Heart right ventricle (tissue), 16 donors: Measurements from ENCODE around the gene TM9SF2. TPM values are rescaled to one million over a fixed set of nuclear protein-coding genes. Genes with fewer than 3 reads are reported as not detected.
A peak's percentile ranks its signal among the peaks of the same experiment; 100 is the strongest.

ENCODE experiments used
- ATAC-seq, 8 donors: fragments of 200-7000 bp; cut with Tn5 transposase; one replicate each; pipeline ENCODE4 v1.9.1; 2020; ENCODE audit warnings: mild to moderate bottlenecking in 8 of 8, moderate library complexity in 8 of 8, moderate number of reproducible peaks in 1 of 8
- DNase-seq, 2 donors: peaks; one replicate each; pipeline ENCODE4 v3.0.0-alpha.2; 2020
- H3K27ac ChIP-seq, 10 donors: fragments of 200-600 bp; sonication (generic) in 2 of 10; one replicate each; pipeline versions ENCODE4 v1.5.0 to v1.8.0; 2020 to 2022; ENCODE audit warnings: mild to moderate bottlenecking in 3 of 10
- H3K27me3 ChIP-seq, 7 donors: fragments of 200-600 bp; one replicate each; pipeline ENCODE4 v1.8.0; 2021 to 2022; ENCODE audit warnings: mild to moderate bottlenecking in 2 of 7
- H3K36me3 ChIP-seq, 9 donors: fragments of 200-600 bp; sonication (generic) in 1 of 9; one replicate each; pipeline versions ENCODE4 v1.5.0 to v1.8.0; 2020 to 2022; ENCODE audit warnings: mild to moderate bottlenecking in 2 of 9
- H3K4me1 ChIP-seq, 9 donors: fragments of 200-600 bp; sonication (generic) in 1 of 9; one replicate each; pipeline versions ENCODE4 v1.5.0 to v1.8.0; 2020 to 2022; ENCODE audit warnings: mild to moderate bottlenecking in 4 of 9
- H3K4me3 ChIP-seq, 10 donors: fragments of 200-600 bp; sonication (generic) in 2 of 10; one replicate each; pipeline versions ENCODE4 v1.5.0 to v1.8.0; 2020 to 2022; ENCODE audit warnings: mild to moderate bottlenecking in 7 of 10, moderate library complexity in 2 of 10
- H3K9me3 ChIP-seq, 11 donors: fragments of 200-600 bp in 10 of 11; sonication (generic) in 2 of 11; one replicate each; pipeline versions ENCODE4 v1.5.0 to v1.8.0; 2013 to 2022; ENCODE audit warnings: mild to moderate bottlenecking in 2 of 11, control low read depth in 1 of 11, moderate library complexity in 1 of 11
- CTCF ChIP-seq, 9 donors: fragments of 200-600 bp; sonication (generic) in 2 of 9; IDR thresholded peaks; one replicate each; pipeline versions ENCODE4 v1.5.0 to v1.8.0; 2021 to 2022; ENCODE audit warnings: antibody characterized with exemption in 9 of 9, mild to moderate bottlenecking in 5 of 9, moderate library complexity in 1 of 9
- WGBS, 2 donors: extraction: QIAGEN DNeasy Blood & Tissue Kit; methylation state at CpG; one replicate each; pipeline ENCODE4 v1.1.7; 2013; ENCODE audit warnings: inconsistent platforms in 1 of 2; 5-methylcytosine and 5-hydroxymethylcytosine counted together
- intact Hi-C, 10 donors: fragments of 100-400 bp; cut with DNase I; formaldehyde crosslinking; loops; one replicate each; pipeline versions ENCODE4 v1.11.1 to v1.14.2; 2022
- polyA plus RNA-seq, 2 donors: library from polyadenylated mRNA; stranded (reverse); fragments of 200-250 nt; gene quantifications; one replicate each; pipeline ENCODE4 v1.2.3, GENCODE V29; 2013
- total RNA-seq, 10 donors: library from RNA; stranded (reverse); fragmentation: NEBNext Ultra II Directional in 3 of 10; extraction: Animal tissue kit (Norgen Biotek cat#: 25700) in 3 of 10; gene quantifications; one replicate each; pipeline versions ENCODE4 v1.2.1 to v1.2.4, GENCODE V29; 2021 to 2023
- donor health status: Arrhythmogenic right ventricular cardiomyopathy.
- donor health status: ischemic (EF 13 %, LVEDD 7.1; RV severe dilation, severe dysfunction).
- donor health status: healthy with polysubstance abuse.
- donor health status: DM: no; HTN: yes; CAD: no.
- donor health status: DM: no; HTN: no; CAD: no.
- donor health status: ischemic (EF 25% LVEDD 6.9; RV normal size, moderate dysfunction).
- donor health status: ischemic (EF 25% LVEDD 5.7; RV mildly dilated, moderate dysfunction).
- donor health status: healthy.
- donor health status: DM: yes; HTN: yes; CAD: no.
- donor health status: Ischemic cardiomyopathy.
- donor health status: ischemic (EF 35%, LVEDD 5.7; RV mildly dilated, moderate dysfunction).
- donor health status: nonischemic (EF 11% LVEDD 7.7; RV severe dilation, severe dysfunction).
- donor health status: DM: yes; HTN: yes; CAD: no.
- donor health status: PGD.
- donor health status: ischemic (EF 29% LVEDD 5.4; RV normal size, mild dysfunction).
- donor health status: nonischemic (EF 23%, LVEDD 6.1; RV moderate dilation, normal function).

The TM9SF2 gene
- total and polyA plus RNA-seq, 12 donors, result 27.9 to 78.8 (median 61.1) TPM

GRCh38 chr13:99501848-99502301 lies 603 bp downstream of the TM9SF2 start:
- TF ChIP-seq CTCF (IDR thresholded peaks at IDR 0.05), result no peak
- peak in 1 of 8 donors; percentile 2 for ATAC-seq
- peak overlapping the region in 9 of 10 donors; percentile 79 to 95 (median 89) for H3K27ac ChIP-seq
- peaks cover 0 to 6% (median 0%) of the 10 kb centered on the region in 11 donors for H3K9me3 ChIP-seq
- intact Hi-C loops, result loop anchor here in 3 of 10 donors (5.0 kb wide), 2 partner anchors 60 to 105 kb away; partner anchors contain the start of gene CLYBL (in 1 of the 3)
- H3K36me3 ChIP-seq, result no peaks in the 10 kb centered on the region
- H3K27me3 ChIP-seq, result no peaks in the 10 kb centered on the region
- DNase-seq, result no peak
- peak overlapping the region; percentile 57 to 96 (median 88) for H3K4me3 ChIP-seq
- peaks cover 3 to 87% (median 67%) of the 10 kb centered on the region in 9 donors for H3K4me1 ChIP-seq
- 0 to 1% methylated on average over 18 of the region's 18 CpGs for WGBS, 2 donors

GRCh38 chr13:99505814-99506269 lies 4.6 kb downstream of the TM9SF2 start:
- WGBS, 2 donors, result 28 to 37% methylated on average over 2 of the region's 2 CpGs
- H3K4me1 ChIP-seq, result peaks cover 0 to 88% (median 59%) of the 10 kb centered on the region in 9 donors
- H3K4me3 ChIP-seq, result peak overlapping the region in 1 of 10 donors; percentile 6
- peaks cover 0 to 20% (median 5%) of the 10 kb centered on the region in 9 donors for H3K36me3 ChIP-seq
- peak overlapping the region in 2 of 10 donors; percentile 5 to 28 for H3K27ac ChIP-seq
- ATAC-seq (no peak), DNase-seq (no peak)
- intact Hi-C loops, result loop anchor here in 2 of 10 donors (5.0 kb wide), 1 partner anchor 64 kb away; no protein-coding TSS in a partner anchor
- no peaks in the 10 kb centered on the region for H3K27me3 ChIP-seq
- peak in 7 of 9 donors; percentile 20 to 50 (median 33) for TF ChIP-seq CTCF (IDR thresholded peaks at IDR 0.05)
- peaks cover 0 to 13% (median 0%) of the 10 kb centered on the region in 11 donors for H3K9me3 ChIP-seq

- H3K4me1 ChIP-seq, result peaks cover 0 to 94% (median 61%) of the 10 kb centered on the region in 9 donors
- H3K4me3 ChIP-seq, result no peak overlapping the region
- peaks cover 0 to 20% (median 5%) of the 10 kb centered on the region in 9 donors for H3K36me3 ChIP-seq
- ATAC-seq (peak in 5 of 8 donors; percentile 39 to 63 (median 48)), DNase-seq (no peak)
- 35 to 40% methylated on average over 2 of the region's 2 CpGs for WGBS, 2 donors
- peak overlapping the region in 1 of 10 donors; percentile 28 for H3K27ac ChIP-seq
- peaks cover 0 to 13% (median 0%) of the 10 kb centered on the region in 11 donors for H3K9me3 ChIP-seq
- intact Hi-C loops, result loop anchor here in 2 of 10 donors (5.0 kb wide), 1 partner anchor 64 kb away; no protein-coding TSS in a partner anchor
- no peak for TF ChIP-seq CTCF (IDR thresholded peaks at IDR 0.05)
- H3K27me3 ChIP-seq, result no peaks in the 10 kb centered on the region
Measured at GRCh38 chr13:99506634-99507033, 5.4 kb downstream of the TM9SF2 start.

GRCh38 chr13:99507054-99507453 lies 5.8 kb downstream of the TM9SF2 start:
- no peak for ATAC-seq
- H3K4me3 ChIP-seq, result no peak overlapping the region
- peaks cover 0 to 97% (median 62%) of the 10 kb centered on the region in 9 donors for H3K4me1 ChIP-seq
- WGBS, 2 donors, result 82 to 91% methylated on average over 3 of the region's 3 CpGs
- no peak for TF ChIP-seq CTCF (IDR thresholded peaks at IDR 0.05)
- no peak for DNase-seq
- intact Hi-C loops, result loop anchor here in 2 of 10 donors (5.0 kb wide), 1 partner anchor 65 kb away; no protein-coding TSS in a partner anchor
- H3K9me3 ChIP-seq, result peaks cover 0 to 13% (median 0%) of the 10 kb centered on the region in 11 donors
- H3K27me3 ChIP-seq, result no peaks in the 10 kb centered on the region
- peak overlapping the region in 1 of 10 donors; percentile 28 for H3K27ac ChIP-seq
- H3K36me3 ChIP-seq, result peaks cover 0 to 20% (median 5%) of the 10 kb centered on the region in 9 donors
